Activated gamma-delta T cell treated with anti-CD3 and anti-CD28 coated beads, Interleukin-2, amount 50 U/mL, for 16 hours (primary cell): ENCODE data around the gene TNIK.

Experiments used
- DNase-seq: peaks from one replicate; pipeline ENCODE4 v3.0.0-alpha.2; 2020; ENCODE audit warnings: low read depth

TNIK gene

GRCh38 chr3:171336406-171336805, 123.8 kb downstream of the TNIK start:
- no peak for DNase-seq

DNA sequence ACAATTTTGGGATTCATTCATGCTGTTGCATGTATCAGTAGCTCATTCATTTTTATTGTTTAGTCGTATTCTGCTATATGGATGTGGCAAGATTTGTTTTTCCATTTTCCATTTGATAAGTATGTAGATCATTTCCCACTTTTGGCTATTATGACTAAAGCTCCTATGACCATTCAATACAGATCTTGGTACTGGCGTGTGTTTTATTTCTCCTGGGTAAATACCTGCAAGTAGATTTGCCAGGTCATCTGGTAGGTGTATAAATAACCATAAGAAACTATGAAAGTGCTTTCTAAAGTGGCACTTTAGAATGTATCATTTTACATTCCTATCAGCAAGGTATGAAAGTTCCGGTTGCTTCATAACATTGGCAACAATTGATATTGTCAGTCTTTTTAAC, 124.6 kb downstream of the TNIK start:
- no peak for DNase-seq

DNA sequence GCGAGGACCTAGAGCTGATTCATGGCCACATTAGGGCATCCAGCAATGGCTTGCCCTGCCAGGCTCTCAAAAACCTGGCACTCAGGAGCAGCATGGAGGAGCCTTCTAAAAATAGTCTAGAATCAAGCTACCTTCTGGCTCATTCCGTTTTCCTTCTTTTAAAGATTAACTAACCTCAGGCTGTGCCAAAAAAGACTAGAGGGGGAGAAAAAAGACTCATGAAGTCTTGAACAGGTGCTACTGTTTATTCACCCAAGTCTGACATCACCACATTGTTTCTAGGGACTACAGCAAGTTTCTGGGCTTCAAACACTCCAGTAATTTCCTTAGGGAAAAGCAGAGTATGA, 125.8 kb downstream of the TNIK start:
- no peak for DNase-seq

- no peak for DNase-seq
These were observed 126.3 kb downstream of the TNIK start for GRCh38 chr3:171333784-171334464.

DNA sequence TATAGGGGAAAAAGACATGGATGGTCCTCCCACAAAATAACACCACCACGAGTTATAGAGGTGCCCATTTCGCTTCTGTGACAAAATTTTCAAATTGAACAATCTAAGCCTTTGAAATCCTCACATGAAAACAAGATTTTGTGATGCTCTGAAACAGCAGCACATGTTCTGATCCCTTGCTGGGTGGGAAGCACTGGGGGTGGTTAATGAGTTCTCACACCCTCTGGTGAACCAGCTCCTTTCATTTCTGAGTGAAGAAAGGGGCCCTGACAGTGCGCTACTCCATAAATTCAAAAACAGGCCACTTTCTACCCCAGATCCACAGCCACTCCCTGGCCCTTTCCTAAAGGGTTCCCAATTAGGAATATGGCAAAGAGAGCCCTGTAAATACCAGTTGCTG, 129.3 kb downstream of the TNIK start:
- DNase-seq, result no peak

DNA sequence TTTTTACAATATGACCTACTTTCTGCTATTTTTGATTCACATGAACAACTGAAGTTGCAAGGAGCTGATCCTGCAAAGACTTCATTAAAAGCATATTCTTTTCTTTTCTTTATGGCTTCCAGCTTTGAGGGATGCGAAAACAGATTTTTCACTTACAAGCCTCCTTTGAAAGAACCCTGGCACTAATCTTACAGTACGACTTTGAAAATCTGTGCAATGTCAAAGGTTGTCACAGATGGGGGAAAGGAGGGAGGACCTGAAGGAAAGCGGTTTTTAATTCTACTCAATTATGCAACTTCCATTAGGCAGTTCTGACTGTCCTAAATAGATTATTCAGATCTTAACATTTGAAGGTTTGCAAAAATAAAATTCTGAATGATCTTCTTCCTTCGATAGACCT, 130.5 kb downstream of the TNIK start:
- DNase-seq, result no peak

GRCh38 chr3:171328419-171329082, 131.7 kb downstream of the TNIK start:
- peak; percentile 5 for DNase-seq

- DNase-seq, result no peak
These were observed 132.6 kb downstream of the TNIK start for GRCh38 chr3:171327441-171328174.

DNA sequence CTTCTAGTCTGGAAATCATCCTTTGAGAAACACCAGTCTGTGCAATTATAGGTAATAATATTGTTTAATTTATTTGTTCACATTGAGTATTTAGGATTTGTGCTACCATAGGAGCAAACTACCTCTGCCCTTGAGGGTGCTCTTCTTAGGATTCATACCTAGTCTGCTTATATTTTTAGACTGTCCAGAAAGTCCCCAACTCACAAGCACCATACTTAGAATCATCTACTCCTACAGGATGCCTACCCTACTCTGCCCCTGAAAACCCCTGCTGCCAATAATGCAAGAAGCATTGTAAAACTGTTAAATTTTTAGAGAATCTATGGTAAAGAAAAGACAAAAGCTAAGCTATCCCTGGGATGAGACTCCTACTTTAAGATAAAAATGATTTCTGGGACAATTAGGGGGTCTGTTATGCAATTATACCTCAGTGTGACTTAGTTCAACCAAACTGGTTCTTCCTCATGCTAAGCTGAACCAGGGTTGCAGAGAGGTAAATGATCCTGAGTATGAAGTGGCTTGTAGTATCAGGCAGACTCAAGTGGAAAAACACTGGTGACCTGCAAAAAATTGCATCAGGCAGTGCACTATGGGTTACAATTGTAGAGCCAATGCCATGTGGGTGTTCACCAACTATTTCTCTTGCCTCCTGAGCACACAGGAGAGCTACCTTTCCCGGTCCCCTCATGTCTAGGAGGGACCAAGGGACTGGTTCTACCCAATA, 133.3 kb downstream of the TNIK start:
- no peak for DNase-seq

- no peak for DNase-seq
These were observed 136.2 kb downstream of the TNIK start for GRCh38 chr3:171323938-171324536.

GRCh38 chr3:171321559-171322360, 138.4 kb downstream of the TNIK start:
- DNase-seq, result no peak

GRCh38 chr3:171320750-171321558, 139.3 kb downstream of the TNIK start:
- no peak for DNase-seq

GRCh38 chr3:171317171-171317570, 143.0 kb downstream of the TNIK start:
- no peak for DNase-seq

DNA sequence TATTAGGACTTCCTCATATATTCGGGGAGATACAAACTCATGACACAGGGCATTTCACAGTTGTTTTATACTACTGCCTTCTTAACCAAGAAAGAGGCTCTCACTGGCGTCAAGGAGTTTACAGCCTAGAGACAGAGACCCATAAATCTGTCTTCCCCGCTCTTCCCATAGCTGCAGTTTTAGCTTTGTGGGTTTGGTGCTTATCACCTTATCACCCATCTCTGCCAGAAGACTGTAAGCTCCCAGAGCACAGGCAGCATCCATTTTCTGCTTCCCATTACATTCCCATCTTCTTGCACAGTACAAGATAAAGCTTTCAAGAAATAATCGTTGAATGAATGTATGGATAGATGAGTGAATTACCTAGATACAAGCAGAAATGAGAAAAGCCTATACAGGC, 144.3 kb downstream of the TNIK start:
- DNase-seq, result no peak

DNA sequence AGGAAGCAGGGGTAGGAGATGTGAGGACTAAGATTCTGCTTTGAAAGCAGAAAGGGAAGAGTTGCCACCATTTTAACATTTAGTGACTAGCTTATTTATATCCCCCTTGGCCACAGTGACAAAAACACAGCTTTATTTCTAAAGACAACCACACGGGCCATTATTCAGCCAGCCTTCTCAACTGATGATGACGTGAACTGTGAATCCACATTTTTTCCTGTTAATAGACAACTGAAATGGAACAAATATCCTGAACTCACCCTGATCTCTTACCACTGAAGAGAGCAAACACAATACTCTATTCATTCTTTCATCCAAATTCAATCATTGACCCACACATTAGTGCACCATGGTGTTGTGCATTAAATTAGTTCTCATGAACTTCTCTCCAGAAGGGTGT, 145.1 kb downstream of the TNIK start:
- no peak for DNase-seq

- no peak for DNase-seq
These were observed 145.9 kb downstream of the TNIK start for GRCh38 chr3:171314341-171314740.

- DNase-seq, result no peak
These were observed 146.5 kb downstream of the TNIK start for GRCh38 chr3:171313702-171314101.

DNA sequence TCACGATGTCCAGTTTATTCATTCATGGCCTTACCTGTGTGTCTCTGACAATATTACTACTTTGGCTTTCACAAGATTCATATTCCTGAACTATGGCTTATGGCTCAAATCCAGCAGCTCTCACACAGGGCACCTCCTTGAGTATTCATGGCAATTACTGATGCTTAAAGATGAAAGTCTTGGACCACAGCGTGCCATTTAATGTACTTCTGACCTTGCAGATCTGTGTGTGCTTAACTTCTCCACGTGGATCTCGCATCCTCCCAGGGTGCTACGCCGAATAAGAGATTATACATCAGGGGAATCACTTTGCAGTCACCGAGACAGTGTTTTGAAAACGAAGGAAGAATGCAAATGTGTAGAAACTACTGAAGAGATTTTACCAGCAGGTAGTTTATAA, 147.5 kb downstream of the TNIK start:
- DNase-seq, result no peak

DNA sequence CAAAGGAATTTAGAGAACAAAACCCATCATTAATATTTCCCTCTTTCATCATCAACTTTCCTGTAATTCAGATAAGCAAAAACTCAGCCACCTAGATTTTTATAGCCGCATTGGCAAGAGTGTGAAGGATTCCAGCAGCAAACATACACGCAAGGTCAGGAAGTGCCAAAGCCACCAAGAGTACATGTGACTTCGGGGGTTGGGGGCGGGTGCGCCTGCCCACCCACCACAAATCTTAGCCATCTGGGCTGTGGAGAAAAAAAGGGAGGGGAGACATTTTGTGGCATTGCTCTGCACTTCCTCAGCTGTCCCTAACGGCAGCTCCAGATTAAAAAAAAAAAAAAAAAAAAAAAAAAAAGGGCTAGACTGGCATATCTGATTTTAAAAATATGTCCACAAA, 148.4 kb downstream of the TNIK start:
- no peak for DNase-seq

GRCh38 chr3:171309906-171310359, 150.3 kb downstream of the TNIK start:
- no peak for DNase-seq

GRCh38 chr3:171307988-171308387, 152.2 kb downstream of the TNIK start:
- DNase-seq, result no peak
